ENCODE data around the gene AKAP6.

AKAP6 gene

GRCh38 chr14:32587461-32587860 lies 258.4 kb downstream of the AKAP6 start:
- Histone ChIP-seq H3K4me1 (ENCODE audit: control insufficient read depth in 2 of 2, insufficient read depth in 2 of 2, low read length in 2 of 2) (no peaks in the 10 kb centered on the region), H3K9ac (ENCODE audit: low read depth in 1 of 2, low read length in 2 of 2) (no peak overlapping the region), H3K27me3 (ENCODE audit: control insufficient read depth in 2 of 2, insufficient read depth in 2 of 2, low read length in 2 of 2) (no peaks in the 10 kb centered on the region), H3K36me3 (ENCODE audit: control insufficient read depth in 2 of 2, insufficient read depth in 2 of 2, low read length in 2 of 2) (no peaks in the 10 kb centered on the region), H3K4me3 (ENCODE audit: low read length in 2 of 2) (no peak overlapping the region), H3K9me3 (ENCODE audit: control insufficient read depth in 2 of 2, low read length in 2 of 2) (no peaks in the 10 kb centered on the region), H3K27ac (ENCODE audit: low read depth in 2 of 2, low read length in 2 of 2) (no peak overlapping the region)

- Histone ChIP-seq H3K27me3 (ENCODE audit: control insufficient read depth in 2 of 2, insufficient read depth in 2 of 2, low read length in 2 of 2) (no peaks in the 10 kb centered on the region), H3K4me1 (ENCODE audit: control insufficient read depth in 2 of 2, insufficient read depth in 2 of 2, low read length in 2 of 2) (no peaks in the 10 kb centered on the region), H3K27ac (ENCODE audit: low read depth in 2 of 2, low read length in 2 of 2) (no peak overlapping the region), H3K9ac (ENCODE audit: low read depth in 1 of 2, low read length in 2 of 2) (no peak overlapping the region), H3K36me3 (ENCODE audit: control insufficient read depth in 2 of 2, insufficient read depth in 2 of 2, low read length in 2 of 2) (no peaks in the 10 kb centered on the region), H3K9me3 (ENCODE audit: control insufficient read depth in 2 of 2, low read length in 2 of 2) (no peaks in the 10 kb centered on the region), H3K4me3 (ENCODE audit: low read length in 2 of 2) (no peak overlapping the region)
Observed at GRCh38 chr14:32588448-32589320, 259.6 kb downstream of the AKAP6 start.

- Histone ChIP-seq H3K27me3 (ENCODE audit: control insufficient read depth in 2 of 2, insufficient read depth in 2 of 2, low read length in 2 of 2) (no peaks in the 10 kb centered on the region), H3K27ac (ENCODE audit: low read depth in 2 of 2, low read length in 2 of 2) (no peak overlapping the region), H3K4me3 (ENCODE audit: low read length in 2 of 2) (no peak overlapping the region), H3K9me3 (ENCODE audit: control insufficient read depth in 2 of 2, low read length in 2 of 2) (no peaks in the 10 kb centered on the region), H3K36me3 (ENCODE audit: control insufficient read depth in 2 of 2, insufficient read depth in 2 of 2, low read length in 2 of 2) (no peaks in the 10 kb centered on the region), H3K9ac (ENCODE audit: low read depth in 1 of 2, low read length in 2 of 2) (no peak overlapping the region), H3K4me1 (ENCODE audit: control insufficient read depth in 2 of 2, insufficient read depth in 2 of 2, low read length in 2 of 2) (no peaks in the 10 kb centered on the region)
Observed at GRCh38 chr14:32590157-32590556, 261.1 kb downstream of the AKAP6 start.

GRCh38 chr14:32593290-32593942 lies 264.3 kb downstream of the AKAP6 start:
- Histone ChIP-seq H3K27me3 (ENCODE audit: control insufficient read depth in 2 of 2, insufficient read depth in 2 of 2, low read length in 2 of 2) (no peaks in the 10 kb centered on the region), H3K9ac (ENCODE audit: low read depth in 1 of 2, low read length in 2 of 2) (no peak overlapping the region), H3K27ac (ENCODE audit: low read depth in 2 of 2, low read length in 2 of 2) (no peak overlapping the region), H3K36me3 (ENCODE audit: control insufficient read depth in 2 of 2, insufficient read depth in 2 of 2, low read length in 2 of 2) (no peaks in the 10 kb centered on the region), H3K4me3 (ENCODE audit: low read length in 2 of 2) (no peak overlapping the region), H3K4me1 (ENCODE audit: control insufficient read depth in 2 of 2, insufficient read depth in 2 of 2, low read length in 2 of 2) (no peaks in the 10 kb centered on the region), H3K9me3 (ENCODE audit: control insufficient read depth in 2 of 2, low read length in 2 of 2) (no peaks in the 10 kb centered on the region)

- Histone ChIP-seq H3K9me3 (ENCODE audit: control insufficient read depth in 2 of 2, low read length in 2 of 2) (no peaks in the 10 kb centered on the region), H3K36me3 (ENCODE audit: control insufficient read depth in 2 of 2, insufficient read depth in 2 of 2, low read length in 2 of 2) (no peaks in the 10 kb centered on the region), H3K27ac (ENCODE audit: low read depth in 2 of 2, low read length in 2 of 2) (no peak overlapping the region), H3K4me3 (ENCODE audit: low read length in 2 of 2) (no peak overlapping the region), H3K9ac (ENCODE audit: low read depth in 1 of 2, low read length in 2 of 2) (no peak overlapping the region), H3K27me3 (ENCODE audit: control insufficient read depth in 2 of 2, insufficient read depth in 2 of 2, low read length in 2 of 2) (no peaks in the 10 kb centered on the region), H3K4me1 (ENCODE audit: control insufficient read depth in 2 of 2, insufficient read depth in 2 of 2, low read length in 2 of 2) (no peaks in the 10 kb centered on the region)
Observed at GRCh38 chr14:32594766-32595165, 265.7 kb downstream of the AKAP6 start.

GRCh38 chr14:32595497-32595896 lies 266.4 kb downstream of the AKAP6 start:
- Histone ChIP-seq H3K27me3 (ENCODE audit: control insufficient read depth in 2 of 2, insufficient read depth in 2 of 2, low read length in 2 of 2) (no peaks in the 10 kb centered on the region), H3K4me3 (ENCODE audit: low read length in 2 of 2) (no peak overlapping the region), H3K9me3 (ENCODE audit: control insufficient read depth in 2 of 2, low read length in 2 of 2) (no peaks in the 10 kb centered on the region), H3K4me1 (ENCODE audit: control insufficient read depth in 2 of 2, insufficient read depth in 2 of 2, low read length in 2 of 2) (no peaks in the 10 kb centered on the region), H3K9ac (ENCODE audit: low read depth in 1 of 2, low read length in 2 of 2) (no peak overlapping the region), H3K36me3 (ENCODE audit: control insufficient read depth in 2 of 2, insufficient read depth in 2 of 2, low read length in 2 of 2) (no peaks in the 10 kb centered on the region), H3K27ac (ENCODE audit: low read depth in 2 of 2, low read length in 2 of 2) (no peak overlapping the region)

GRCh38 chr14:32596390-32596789 lies 267.3 kb downstream of the AKAP6 start:
- H3K27me3 ChIP-seq (ENCODE audit: control insufficient read depth in 2 of 2, insufficient read depth in 2 of 2, low read length in 2 of 2) = no peaks in the 10 kb centered on the region
- no peak overlapping the region for H3K9ac ChIP-seq (ENCODE audit: low read depth in 1 of 2, low read length in 2 of 2)
- no peaks in the 10 kb centered on the region for H3K4me1 ChIP-seq (ENCODE audit: control insufficient read depth in 2 of 2, insufficient read depth in 2 of 2, low read length in 2 of 2)
- H3K4me3 ChIP-seq (ENCODE audit: low read length in 2 of 2) = no peak overlapping the region
- no peaks in the 10 kb centered on the region for H3K9me3 ChIP-seq (ENCODE audit: control insufficient read depth in 2 of 2, low read length in 2 of 2)
- no peaks in the 10 kb centered on the region for H3K36me3 ChIP-seq (ENCODE audit: control insufficient read depth in 2 of 2, insufficient read depth in 2 of 2, low read length in 2 of 2)
- H3K27ac ChIP-seq (ENCODE audit: low read depth in 2 of 2, low read length in 2 of 2) = no peak overlapping the region

- Histone ChIP-seq H3K4me1 (ENCODE audit: control insufficient read depth in 2 of 2, insufficient read depth in 2 of 2, low read length in 2 of 2) (no peaks in the 10 kb centered on the region), H3K9ac (ENCODE audit: low read depth in 1 of 2, low read length in 2 of 2) (no peak overlapping the region), H3K27me3 (ENCODE audit: control insufficient read depth in 2 of 2, insufficient read depth in 2 of 2, low read length in 2 of 2) (no peaks in the 10 kb centered on the region), H3K27ac (ENCODE audit: low read depth in 2 of 2, low read length in 2 of 2) (no peak overlapping the region), H3K9me3 (ENCODE audit: control insufficient read depth in 2 of 2, low read length in 2 of 2) (no peaks in the 10 kb centered on the region), H3K4me3 (ENCODE audit: low read length in 2 of 2) (no peak overlapping the region), H3K36me3 (ENCODE audit: control insufficient read depth in 2 of 2, insufficient read depth in 2 of 2, low read length in 2 of 2) (no peaks in the 10 kb centered on the region)
Observed at GRCh38 chr14:32597771-32598170, 268.7 kb downstream of the AKAP6 start.

- no peak overlapping the region for H3K27ac ChIP-seq (ENCODE audit: low read depth in 2 of 2, low read length in 2 of 2)
- no peaks in the 10 kb centered on the region for H3K27me3 ChIP-seq (ENCODE audit: control insufficient read depth in 2 of 2, insufficient read depth in 2 of 2, low read length in 2 of 2)
- H3K4me3 ChIP-seq (ENCODE audit: low read length in 2 of 2) = no peak overlapping the region
- H3K9ac ChIP-seq (ENCODE audit: low read depth in 1 of 2, low read length in 2 of 2) = no peak overlapping the region
- no peaks in the 10 kb centered on the region for H3K36me3 ChIP-seq (ENCODE audit: control insufficient read depth in 2 of 2, insufficient read depth in 2 of 2, low read length in 2 of 2)
- H3K9me3 ChIP-seq (ENCODE audit: control insufficient read depth in 2 of 2, low read length in 2 of 2) = no peaks in the 10 kb centered on the region
- H3K4me1 ChIP-seq (ENCODE audit: control insufficient read depth in 2 of 2, insufficient read depth in 2 of 2, low read length in 2 of 2) = no peaks in the 10 kb centered on the region
Observed at GRCh38 chr14:32601069-32601468, 272.0 kb downstream of the AKAP6 start.

- H3K9me3 ChIP-seq (ENCODE audit: control insufficient read depth in 2 of 2, low read length in 2 of 2) = no peaks in the 10 kb centered on the region
- no peak overlapping the region for H3K4me3 ChIP-seq (ENCODE audit: low read length in 2 of 2)
- H3K9ac ChIP-seq (ENCODE audit: low read depth in 1 of 2, low read length in 2 of 2) = no peak overlapping the region
- H3K36me3 ChIP-seq (ENCODE audit: control insufficient read depth in 2 of 2, insufficient read depth in 2 of 2, low read length in 2 of 2) = no peaks in the 10 kb centered on the region
- H3K27ac ChIP-seq (ENCODE audit: low read depth in 2 of 2, low read length in 2 of 2) = no peak overlapping the region
- no peaks in the 10 kb centered on the region for H3K4me1 ChIP-seq (ENCODE audit: control insufficient read depth in 2 of 2, insufficient read depth in 2 of 2, low read length in 2 of 2)
- H3K27me3 ChIP-seq (ENCODE audit: control insufficient read depth in 2 of 2, insufficient read depth in 2 of 2, low read length in 2 of 2) = no peaks in the 10 kb centered on the region
Observed at GRCh38 chr14:32601906-32602305, 272.8 kb downstream of the AKAP6 start.

Data from mucosa of rectum (tissue), 2 donors.